Sigmoid colon (tissue), 7 donors: ENCODE data around the gene ABCC8. TPM values are rescaled to one million over a fixed set of nuclear protein-coding genes. Genes with fewer than 3 reads are reported as not detected.

Experiments used
- DNase-seq: peaks from one replicate; pipeline ENCODE4 v3.0.0-alpha.2; 2019
- H3K27ac ChIP-seq, 4 donors: fragments of 200-600 bp; sonication (generic); one replicate each; pipeline ENCODE4 v1.5.1; 2016 to 2019; ENCODE audit warnings: mild to moderate bottlenecking in 1 of 4
- H3K27me3 ChIP-seq, 3 donors: fragments of 200-600 bp; sonication (generic); one replicate each; pipeline ENCODE4 v1.5.1; 2019; ENCODE audit warnings: mild to moderate bottlenecking in 1 of 3
- H3K36me3 ChIP-seq, 4 donors: fragments of 200-600 bp; sonication (generic); one replicate each; pipeline ENCODE4 v1.5.1; 2016 to 2019
- H3K4me1 ChIP-seq, 4 donors: fragments of 200-600 bp; sonication (generic); one replicate each; pipeline ENCODE4 v1.5.1; 2017 to 2019
- H3K4me3 ChIP-seq, 4 donors: fragments of 200-600 bp; sonication (generic); one replicate each; pipeline ENCODE4 v1.5.1; 2017 to 2019; ENCODE audit warnings: mild to moderate bottlenecking in 2 of 4, moderate library complexity in 1 of 4
- H3K9me3 ChIP-seq, 4 donors: fragments of 200-600 bp in 3 of 4; sonication (generic) in 3 of 4; one replicate each; pipeline versions ENCODE4 v1.5.1 to v1.6.1; 2013 to 2019
- EP300 ChIP-seq, 4 donors: sonication (generic); formaldehyde crosslinking; IDR thresholded peaks; one replicate each; pipeline ENCODE4 v1.6.1; 2017; ENCODE audit warnings: antibody characterized with exemption in 4 of 4
- POLR2A ChIP-seq, 2 donors: fragments of 450-650 bp; IDR thresholded peaks; one replicate each; pipeline ENCODE4 v1.6.1; 2016; ENCODE audit warnings: antibody characterized with exemption in 2 of 2, mild to moderate bottlenecking in 2 of 2, moderate library complexity in 2 of 2
- POLR2AphosphoS5 ChIP-seq, 4 donors: sonication (generic); formaldehyde crosslinking; IDR thresholded peaks; one replicate each; pipeline ENCODE4 v1.6.1; 2017; ENCODE audit warnings: antibody characterized with exemption in 4 of 4
- WGBS, 2 donors: extraction: QIAGEN DNeasy Blood & Tissue Kit; methylation state at CpG; one replicate each; pipeline ENCODE4 v1.1.7; 2013; 5-methylcytosine and 5-hydroxymethylcytosine counted together
- intact Hi-C: fragments of 100-400 bp; cut with DNase I; formaldehyde crosslinking; loops from one replicate; pipeline ENCODE4 v1.15.1; 2023
- polyA plus RNA-seq, 3 donors: library from polyadenylated mRNA; stranded (reverse); fragments of 200-250 nt; gene quantifications; one replicate each; pipeline ENCODE4 v1.2.3, GENCODE V29; 2013
- total RNA-seq, 4 donors: library from RNA; depleted of rRNA; stranded (reverse); fragments of >200 nt; gene quantifications; one replicate each; pipeline ENCODE4 v1.1.0, GENCODE V29; 2016
- TF ChIP-seq, protein P1 (sequence below), 4 experiments: fragments of 450-650 bp in 3 of 4; fragments of 200-600 bp in 1 of 4; IDR thresholded peaks; one replicate each; pipeline ENCODE4 v1.5.1; 2016 to 2019; ENCODE audit warnings: antibody characterized with exemption in 4 of 4, mild to moderate bottlenecking in 3 of 4, moderate library complexity in 2 of 4
- donor health status: healthy with polysubstance abuse.
- donor health status: Bipolar disorder and iron deficiency.
- donor health status: healthy.

ABCC8 gene
- total and polyA plus RNA-seq, 7 donors = 0.23 to 9.7 (median 2.6) TPM

- Histone ChIP-seq H3K4me3 (no peak overlapping the region), H3K36me3 (no peaks in the 10 kb centered on the region), H3K4me1 (peaks cover 0 to 3% (median 0%) of the 10 kb centered on the region in 4 donors), H3K9me3 (no peaks in the 10 kb centered on the region), H3K27ac (no peak overlapping the region), H3K27me3 (no peaks in the 10 kb centered on the region)
- intact Hi-C loops = no loop called here
- TF ChIP-seq POLR2A (IDR thresholded peaks at IDR 0.05) (no peak), EP300 (IDR thresholded peaks at IDR 0.05) (no peak), POLR2AphosphoS5 (IDR thresholded peaks at IDR 0.05) (no peak)
- TF ChIP-seq, protein P1, sequence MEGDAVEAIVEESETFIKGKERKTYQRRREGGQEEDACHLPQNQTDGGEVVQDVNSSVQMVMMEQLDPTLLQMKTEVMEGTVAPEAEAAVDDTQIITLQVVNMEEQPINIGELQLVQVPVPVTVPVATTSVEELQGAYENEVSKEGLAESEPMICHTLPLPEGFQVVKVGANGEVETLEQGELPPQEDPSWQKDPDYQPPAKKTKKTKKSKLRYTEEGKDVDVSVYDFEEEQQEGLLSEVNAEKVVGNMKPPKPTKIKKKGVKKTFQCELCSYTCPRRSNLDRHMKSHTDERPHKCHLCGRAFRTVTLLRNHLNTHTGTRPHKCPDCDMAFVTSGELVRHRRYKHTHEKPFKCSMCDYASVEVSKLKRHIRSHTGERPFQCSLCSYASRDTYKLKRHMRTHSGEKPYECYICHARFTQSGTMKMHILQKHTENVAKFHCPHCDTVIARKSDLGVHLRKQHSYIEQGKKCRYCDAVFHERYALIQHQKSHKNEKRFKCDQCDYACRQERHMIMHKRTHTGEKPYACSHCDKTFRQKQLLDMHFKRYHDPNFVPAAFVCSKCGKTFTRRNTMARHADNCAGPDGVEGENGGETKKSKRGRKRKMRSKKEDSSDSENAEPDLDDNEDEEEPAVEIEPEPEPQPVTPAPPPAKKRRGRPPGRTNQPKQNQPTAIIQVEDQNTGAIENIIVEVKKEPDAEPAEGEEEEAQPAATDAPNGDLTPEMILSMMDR (IDR thresholded peaks at IDR 0.05) = no peak
- no peak for DNase-seq
- WGBS, 2 donors = 83 to 91% methylated on average over 19 of the region's 19 CpGs
These were observed 76.4 kb downstream of the ABCC8 start for GRCh38 chr11:17400048-17400775.

DNA sequence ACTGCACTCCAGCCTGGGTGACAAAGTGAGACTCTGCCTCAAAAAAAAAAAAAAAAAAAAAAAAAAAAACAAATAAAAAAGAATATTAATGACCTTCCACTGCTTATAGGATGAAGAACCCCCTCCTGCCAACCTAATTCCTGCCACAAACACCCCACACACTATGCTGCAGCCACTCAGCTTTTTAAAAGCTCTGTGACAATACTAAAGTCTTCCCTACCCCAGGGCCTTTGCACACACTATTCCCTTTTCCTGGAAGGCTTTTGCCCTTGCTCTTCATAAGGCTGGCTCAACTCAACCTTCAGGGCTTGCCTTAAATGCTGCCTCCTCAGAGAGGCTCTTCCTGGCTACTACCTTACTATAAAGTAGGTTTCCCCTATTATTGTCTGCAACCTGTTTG, 77.4 kb downstream of the ABCC8 start:
- no peak for DNase-seq
- no peaks in the 10 kb centered on the region for H3K4me1 ChIP-seq
- TF ChIP-seq, protein P1 (IDR thresholded peaks at IDR 0.05) = no peak
- TF ChIP-seq POLR2AphosphoS5 (IDR thresholded peaks at IDR 0.05) = no peak
- TF ChIP-seq EP300 (IDR thresholded peaks at IDR 0.05) = no peak
- TF ChIP-seq POLR2A (IDR thresholded peaks at IDR 0.05) = no peak
- H3K27ac ChIP-seq = no peak overlapping the region
- H3K36me3 ChIP-seq = no peaks in the 10 kb centered on the region
- no peaks in the 10 kb centered on the region for H3K9me3 ChIP-seq
- no peak overlapping the region for H3K4me3 ChIP-seq
- intact Hi-C loops = no loop called here
- no peaks in the 10 kb centered on the region for H3K27me3 ChIP-seq

DNA sequence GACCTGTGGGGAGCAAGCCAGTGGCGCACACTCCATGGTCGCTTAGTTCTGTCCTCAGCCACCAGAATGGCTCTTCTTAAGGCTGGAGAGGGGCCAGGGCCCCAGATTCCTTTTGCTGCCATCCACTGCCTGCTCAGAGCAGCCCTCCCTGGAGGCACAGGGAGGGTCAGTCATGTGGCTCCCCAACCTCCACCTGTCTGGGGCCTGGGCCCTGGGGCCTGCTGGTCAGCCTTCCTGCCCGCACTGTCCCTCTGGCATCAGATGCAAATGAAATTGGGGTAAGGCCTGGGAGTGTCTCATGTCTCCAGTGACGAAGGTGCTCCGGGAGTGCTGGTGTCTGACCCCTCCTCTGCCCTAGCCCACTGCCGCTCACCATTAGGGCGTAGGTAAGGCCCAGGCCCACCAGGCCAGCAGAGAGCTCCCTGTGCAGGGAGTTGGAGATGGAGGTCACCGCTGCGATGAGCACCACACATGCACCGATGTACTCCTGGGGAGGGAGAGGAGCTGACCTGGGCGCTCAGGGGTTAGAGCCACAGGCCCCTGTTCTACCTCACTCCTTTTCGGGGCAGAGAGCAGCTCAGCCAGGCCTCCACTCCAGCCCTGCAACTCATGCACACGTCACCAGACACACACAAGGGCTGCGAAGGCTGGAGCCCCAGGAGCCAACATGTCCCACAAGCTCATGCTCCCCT, 79.2 kb downstream of the ABCC8 start:
- Histone ChIP-seq H3K27ac (no peak overlapping the region), H3K4me1 (no peaks in the 10 kb centered on the region), H3K4me3 (no peak overlapping the region), H3K27me3 (no peaks in the 10 kb centered on the region), H3K9me3 (no peaks in the 10 kb centered on the region), H3K36me3 (no peaks in the 10 kb centered on the region)
- WGBS, 2 donors = 92 to 93% methylated on average over 14 of the region's 14 CpGs
- no peak for DNase-seq
- intact Hi-C loops = no loop called here
- TF ChIP-seq, protein P1 (IDR thresholded peaks at IDR 0.05) = no peak
- TF ChIP-seq EP300 (IDR thresholded peaks at IDR 0.05) (no peak), POLR2A (IDR thresholded peaks at IDR 0.05) (no peak), POLR2AphosphoS5 (IDR thresholded peaks at IDR 0.05) (no peak)

GRCh38 chr11:17396598-17397310, 79.9 kb downstream of the ABCC8 start:
- WGBS, 2 donors = 89 to 93% methylated on average over 22 of the region's 22 CpGs
- intact Hi-C loops = no loop called here
- no peak for DNase-seq
- no peak overlapping the region for H3K4me3 ChIP-seq
- no peaks in the 10 kb centered on the region for H3K4me1 ChIP-seq
- no peaks in the 10 kb centered on the region for H3K27me3 ChIP-seq
- H3K9me3 ChIP-seq = no peaks in the 10 kb centered on the region
- no peak overlapping the region for H3K27ac ChIP-seq
- no peak for TF ChIP-seq POLR2A (IDR thresholded peaks at IDR 0.05)
- TF ChIP-seq EP300 (IDR thresholded peaks at IDR 0.05) = no peak
- TF ChIP-seq, protein P1 (IDR thresholded peaks at IDR 0.05) = no peak
- no peak for TF ChIP-seq POLR2AphosphoS5 (IDR thresholded peaks at IDR 0.05)
- no peaks in the 10 kb centered on the region for H3K36me3 ChIP-seq
